ENCODE measurements around the gene GNG13.

The GNG13 gene

GRCh38 chr16:796296-797119 is 4.0 kb downstream of the GNG13 start:
- peak overlapping the region; percentile 75 for H3K27ac ChIP-seq
- no peak for TF ChIP-seq ZFX (IDR thresholded peaks at IDR 0.05; ENCODE audit: borderline replicate concordance)
- TF ChIP-seq CTCF (IDR thresholded peaks at IDR 0.05) = no peak

GRCh38 chr16:795580-796229 is 4.8 kb downstream of the GNG13 start:
- TF ChIP-seq ZFX (IDR thresholded peaks at IDR 0.05; ENCODE audit: borderline replicate concordance) (no peak), CTCF (IDR thresholded peaks at IDR 0.05) (peak; percentile 23; the same call in 1 of the 2 replicates)
- H3K27ac ChIP-seq = peak overlapping the region; percentile 75

- peak overlapping the region; percentile 41; the same call in 1 of the 2 replicates for H3K27ac ChIP-seq
- TF ChIP-seq CTCF (IDR thresholded peaks at IDR 0.05) (no peak), ZFX (IDR thresholded peaks at IDR 0.05; ENCODE audit: borderline replicate concordance) (no peak)
These were observed 5.6 kb downstream of the GNG13 start for GRCh38 chr16:794853-795466.

GRCh38 chr16:794091-794822 is 6.3 kb downstream of the GNG13 start:
- peak overlapping the region; percentile 41; the same call in 1 of the 2 replicates for H3K27ac ChIP-seq
- no peak for TF ChIP-seq CTCF (IDR thresholded peaks at IDR 0.05)
- no peak for TF ChIP-seq ZFX (IDR thresholded peaks at IDR 0.05; ENCODE audit: borderline replicate concordance)

GRCh38 chr16:793414-793813 is 7.1 kb downstream of the GNG13 start:
- no peak for TF ChIP-seq ZFX (IDR thresholded peaks at IDR 0.05; ENCODE audit: borderline replicate concordance)
- no peak for TF ChIP-seq CTCF (IDR thresholded peaks at IDR 0.05)
- no peak overlapping the region for H3K27ac ChIP-seq

GRCh38 chr16:792221-792995 is 8.1 kb downstream of the GNG13 start:
- H3K27ac ChIP-seq = no peak overlapping the region
- TF ChIP-seq ZFX (IDR thresholded peaks at IDR 0.05; ENCODE audit: borderline replicate concordance) (no peak), CTCF (IDR thresholded peaks at IDR 0.05) (no peak)

Measured in 22Rv1 (cell line).